IPS-20b (cell line): ENCODE data around the gene ANO2.

Source experiments
- H3K27ac ChIP-seq: one replicate; pipeline ENCODE4 v1.5.1; 2013; ENCODE audit warnings: low read length
- H3K27me3 ChIP-seq: 2 replicates; pipeline ENCODE4 v1.6.1; 2013; ENCODE audit warnings: mild to moderate bottlenecking, low read length, inconsistent platforms; ENCODE audit not compliant: insufficient read depth
- H3K36me3 ChIP-seq: 2 replicates; pipeline ENCODE4 v1.6.1; 2013; ENCODE audit warnings: low read depth, mild to moderate bottlenecking, inconsistent platforms, low read length, moderate library complexity; ENCODE audit not compliant: insufficient read depth
- H3K4me1 ChIP-seq: 2 replicates; pipeline ENCODE4 v1.6.1; 2013; ENCODE audit warnings: mild to moderate bottlenecking, control low read depth, inconsistent platforms, low read length, moderate library complexity; ENCODE audit not compliant: insufficient read depth
- H3K4me3 ChIP-seq: 2 replicates; pipeline ENCODE4 v1.5.1; 2013; ENCODE audit warnings: mild to moderate bottlenecking, low read length, inconsistent platforms
- H3K9ac ChIP-seq: 2 replicates; pipeline ENCODE4 v1.6.1; 2013; ENCODE audit warnings: low read depth, mild to moderate bottlenecking, inconsistent platforms, low read length, moderate library complexity
- H3K9me3 ChIP-seq: 2 replicates; pipeline ENCODE4 v1.6.1; 2013; ENCODE audit warnings: mild to moderate bottlenecking, low read depth, low read length, inconsistent platforms; ENCODE audit not compliant: insufficient read depth

The ANO2 gene

GRCh38 chr12:5562581-5562980 lies 382.5 kb downstream of the ANO2 start:
- Histone ChIP-seq H3K27ac (no peak overlapping the region), H3K4me1 (peaks cover 9% of the 10 kb centered on the region; the same call in 1 of the 2 replicates), H3K4me3 (no peak overlapping the region), H3K9ac (no peak overlapping the region), H3K27me3 (no peaks in the 10 kb centered on the region), H3K9me3 (no peaks in the 10 kb centered on the region), H3K36me3 (no peaks in the 10 kb centered on the region)

GRCh38 chr12:5561846-5562245 lies 383.2 kb downstream of the ANO2 start:
- Histone ChIP-seq H3K4me1 (peaks cover 9% of the 10 kb centered on the region; the same call in 1 of the 2 replicates), H3K9me3 (no peaks in the 10 kb centered on the region), H3K27me3 (no peaks in the 10 kb centered on the region)

GRCh38 chr12:5561057-5561456 lies 384.0 kb downstream of the ANO2 start:
- Histone ChIP-seq H3K9ac (no peak overlapping the region), H3K27me3 (no peaks in the 10 kb centered on the region), H3K36me3 (no peaks in the 10 kb centered on the region), H3K9me3 (no peaks in the 10 kb centered on the region), H3K4me1 (peaks cover 9% of the 10 kb centered on the region; the same call in 1 of the 2 replicates), H3K4me3 (no peak overlapping the region), H3K27ac (no peak overlapping the region)

More at GRCh38 chr12:5561846-5562245, 383.2 kb downstream of the ANO2 start:
- Histone ChIP-seq H3K9ac (no peak overlapping the region), H3K36me3 (no peaks in the 10 kb centered on the region), H3K4me3 (no peak overlapping the region), H3K27ac (no peak overlapping the region)

GRCh38 chr12:5560265-5560664 lies 384.8 kb downstream of the ANO2 start:
- no peaks in the 10 kb centered on the region for H3K36me3 ChIP-seq
- peaks cover 9% of the 10 kb centered on the region; the same call in 1 of the 2 replicates for H3K4me1 ChIP-seq
- H3K4me3 ChIP-seq = no peak overlapping the region
- H3K27ac ChIP-seq = no peak overlapping the region
- H3K9me3 ChIP-seq = no peaks in the 10 kb centered on the region
- no peak overlapping the region for H3K9ac ChIP-seq
- no peaks in the 10 kb centered on the region for H3K27me3 ChIP-seq

- Histone ChIP-seq H3K9me3 (no peaks in the 10 kb centered on the region), H3K27ac (no peak overlapping the region), H3K9ac (no peak overlapping the region), H3K4me3 (no peak overlapping the region), H3K27me3 (no peaks in the 10 kb centered on the region), H3K4me1 (peaks cover 9% of the 10 kb centered on the region; the same call in 1 of the 2 replicates), H3K36me3 (no peaks in the 10 kb centered on the region)
Observed at GRCh38 chr12:5557906-5558305, 387.2 kb downstream of the ANO2 start.

- Histone ChIP-seq H3K4me1 (peaks cover 9% of the 10 kb centered on the region; the same call in 1 of the 2 replicates), H3K27me3 (no peaks in the 10 kb centered on the region), H3K27ac (no peak overlapping the region), H3K4me3 (no peak overlapping the region), H3K36me3 (no peaks in the 10 kb centered on the region), H3K9me3 (no peaks in the 10 kb centered on the region), H3K9ac (no peak overlapping the region)
Observed at GRCh38 chr12:5556946-5557673, 387.9 kb downstream of the ANO2 start.

GRCh38 chr12:5556033-5556614 lies 388.9 kb downstream of the ANO2 start:
- Histone ChIP-seq H3K4me3 (no peak overlapping the region), H3K36me3 (no peaks in the 10 kb centered on the region), H3K27ac (no peak overlapping the region), H3K4me1 (peaks cover 9% of the 10 kb centered on the region; the same call in 1 of the 2 replicates), H3K9ac (no peak overlapping the region), H3K27me3 (no peaks in the 10 kb centered on the region), H3K9me3 (no peaks in the 10 kb centered on the region)

GRCh38 chr12:5554711-5555110 lies 390.3 kb downstream of the ANO2 start:
- Histone ChIP-seq H3K27me3 (no peaks in the 10 kb centered on the region), H3K9me3 (no peaks in the 10 kb centered on the region), H3K4me1 (peaks cover 9% of the 10 kb centered on the region; the same call in 1 of the 2 replicates), H3K4me3 (no peak overlapping the region), H3K9ac (no peak overlapping the region), H3K36me3 (no peaks in the 10 kb centered on the region), H3K27ac (no peak overlapping the region)

GRCh38 chr12:5549011-5549410 lies 396.0 kb downstream of the ANO2 start:
- H3K9me3 ChIP-seq = no peaks in the 10 kb centered on the region; the same call in 1 of the 2 replicates
- no peak overlapping the region for H3K9ac ChIP-seq

GRCh38 chr12:5548152-5548943 lies 396.7 kb downstream of the ANO2 start:
- H3K27ac ChIP-seq = no peak overlapping the region
- no peaks in the 10 kb centered on the region for H3K36me3 ChIP-seq
- H3K4me3 ChIP-seq = no peak overlapping the region
- no peaks in the 10 kb centered on the region; the same call in 1 of the 2 replicates for H3K9me3 ChIP-seq
- H3K9ac ChIP-seq = no peak overlapping the region
- no peaks in the 10 kb centered on the region for H3K4me1 ChIP-seq
- no peaks in the 10 kb centered on the region for H3K27me3 ChIP-seq

More at GRCh38 chr12:5549011-5549410, 396.0 kb downstream of the ANO2 start:
- H3K27ac ChIP-seq = no peak overlapping the region
- H3K36me3 ChIP-seq = no peaks in the 10 kb centered on the region
- no peak overlapping the region for H3K4me3 ChIP-seq
- H3K27me3 ChIP-seq = no peaks in the 10 kb centered on the region
- H3K4me1 ChIP-seq = no peaks in the 10 kb centered on the region

GRCh38 chr12:5546616-5547015 lies 398.4 kb downstream of the ANO2 start:
- Histone ChIP-seq H3K9ac (no peak overlapping the region), H3K27me3 (no peaks in the 10 kb centered on the region), H3K4me1 (no peaks in the 10 kb centered on the region), H3K4me3 (no peak overlapping the region), H3K27ac (no peak overlapping the region), H3K9me3 (no peaks in the 10 kb centered on the region; the same call in 1 of the 2 replicates), H3K36me3 (no peaks in the 10 kb centered on the region)
